HepG2 (cell line): ENCODE data around the gene IQSEC1. TPM values are rescaled to one million over a fixed set of nuclear protein-coding genes. Genes with fewer than 3 reads are reported as not detected.
A peak's percentile ranks its signal among the peaks of the same experiment; 100 is the strongest.

Experiments used
- HDAC6 ChIP-seq: fragments of 200-600 bp; sonication (generic); IDR thresholded peaks from 2 replicates; pipeline ENCODE4 v1.7.0; 2017; ENCODE audit warnings: mild to moderate bottlenecking, antibody characterized with exemption, low read length, low read depth
- HES4 ChIP-seq: sonication (generic); formaldehyde crosslinking; IDR thresholded peaks from 2 replicates; pipeline ENCODE4 v1.9.0; 2021; ENCODE audit warnings: mild to moderate bottlenecking, missing genetic modification reagents, borderline replicate concordance
- HMG20A ChIP-seq: IDR thresholded peaks from 2 replicates; pipeline ENCODE4 v1.6.1; 2016; ENCODE audit warnings: borderline replicate concordance
- KLF11 ChIP-seq: IDR thresholded peaks from 2 replicates; pipeline ENCODE4 v1.6.1; 2016; ENCODE audit warnings: missing compliant biosample characterization
- MEIS1 ChIP-seq: sonication (generic); formaldehyde crosslinking; IDR thresholded peaks from 2 replicates; pipeline ENCODE4 v1.9.0; 2021; ENCODE audit warnings: mild to moderate bottlenecking, missing genetic modification reagents, moderate library complexity, borderline replicate concordance
- NFIC ChIP-seq: IDR thresholded peaks from 2 replicates; pipeline ENCODE4 v1.6.1; 2012; ENCODE audit warnings: mild to moderate bottlenecking, low read length, inconsistent platforms
- RBM22 ChIP-seq: fragments of 200-400 bp; formaldehyde crosslinking; optimal IDR thresholded peaks from 2 replicates; pipeline ENCODE3; 2017; ENCODE audit warnings: mild to moderate bottlenecking, low read length, moderate library complexity
- RNF2 ChIP-seq: fragments of 450-650 bp; conservative IDR thresholded peaks from 2 replicates; pipeline ENCODE4 v1.6.1; 2016; ENCODE audit warnings: low read depth
- TCF12 ChIP-seq, 2 experiments: fragments of 450-650 bp in 1 of 2; sonication (generic) in 1 of 2; formaldehyde crosslinking in 1 of 2; IDR thresholded peaks; 2 replicates each; pipeline versions ENCODE4 v1.6.1 to v1.8.0; 2017 to 2022; ENCODE audit warnings: antibody characterized with exemption in 1 of 2, mild to moderate bottlenecking in 1 of 2, missing genetic modification reagents in 1 of 2, moderate library complexity in 1 of 2
- ZNF205 ChIP-seq: IDR thresholded peaks from 2 replicates; pipeline ENCODE4 v1.6.1; 2018; ENCODE audit warnings: missing biosample characterization, missing genetic modification reagents
- ZNF274 ChIP-seq: sonication (generic); formaldehyde crosslinking; IDR thresholded peaks from 2 replicates; pipeline ENCODE4 v1.5.1; 2020; ENCODE audit warnings: mild to moderate bottlenecking, missing genetic modification reagents
- ZNF567 ChIP-seq: sonication (generic); formaldehyde crosslinking; IDR thresholded peaks from 2 replicates; pipeline ENCODE4 v1.8.1; 2023; ENCODE audit warnings: mild to moderate bottlenecking, missing genetic modification reagents, borderline replicate concordance
- ZSCAN12 ChIP-seq: sonication (generic); formaldehyde crosslinking; IDR thresholded peaks from 2 replicates; pipeline ENCODE4 v1.9.0; 2021; ENCODE audit warnings: mild to moderate bottlenecking, missing genetic modification reagents
- polyA plus RNA-seq, 8 experiments: library from polyadenylated mRNA; depleted of rRNA in 3 of 8; stranded (reverse) in 7 of 8; unstranded in 1 of 8; fragments of >200 nt; fragmentation: Illumina TruSeq in 4 of 8; extraction: Trizol in 4 of 8; gene quantifications; 2 replicates each; pipeline versions ENCODE4 v1.2.1 to v1.2.3, GENCODE V29; 2011 to 2016; ENCODE audit warnings: low read depth in 4 of 8, missing spikeins in 1 of 8, mixed read lengths in 1 of 8; ENCODE audit not compliant: insufficient read depth in 1 of 8
- total RNA-seq, 5 experiments: library from RNA; depleted of rRNA; stranded (reverse); fragments of >200 nt; fragmentation: Illumina TruSeq; extraction: Trizol; gene quantifications; 2 replicates each; pipeline ENCODE4 v1.2.3, GENCODE V29; 2016; ENCODE audit warnings: low read depth in 1 of 5
- TF ChIP-seq, protein P1 (sequence below): sonication (generic); formaldehyde crosslinking; IDR thresholded peaks from 2 replicates; pipeline ENCODE4 v1.5.1; 2020; ENCODE audit warnings: missing genetic modification reagents, mild to moderate bottlenecking, borderline replicate concordance
- TF ChIP-seq, protein P2 (sequence below): sonication (generic); formaldehyde crosslinking; IDR thresholded peaks from 2 replicates; pipeline ENCODE4 v1.4.0; 2020; ENCODE audit warnings: missing genetic modification reagents, mild to moderate bottlenecking, borderline replicate concordance
- TF ChIP-seq, protein P3 (sequence below), 2 experiments: fragments of 450-650 bp in 1 of 2; sonication (generic) in 1 of 2; formaldehyde crosslinking; IDR thresholded peaks; 2 replicates each; pipeline versions ENCODE4 v1.5.0 to v1.8.0; 2020 to 2022; ENCODE audit warnings: mild to moderate bottlenecking in 1 of 2, missing genetic modification reagents in 1 of 2
- TF ChIP-seq, protein P4 (sequence below): sonication (generic); formaldehyde crosslinking; IDR thresholded peaks from 2 replicates; pipeline ENCODE4 v1.4.0; 2020; ENCODE audit warnings: missing genetic modification reagents, borderline replicate concordance

Gene IQSEC1
- total and polyA plus RNA-seq, 2 of the 13 experiments (the other 11 are each of a cell fraction or from before 2014, with no cell fraction given) = 17.4 to 20.2 TPM

DNA sequence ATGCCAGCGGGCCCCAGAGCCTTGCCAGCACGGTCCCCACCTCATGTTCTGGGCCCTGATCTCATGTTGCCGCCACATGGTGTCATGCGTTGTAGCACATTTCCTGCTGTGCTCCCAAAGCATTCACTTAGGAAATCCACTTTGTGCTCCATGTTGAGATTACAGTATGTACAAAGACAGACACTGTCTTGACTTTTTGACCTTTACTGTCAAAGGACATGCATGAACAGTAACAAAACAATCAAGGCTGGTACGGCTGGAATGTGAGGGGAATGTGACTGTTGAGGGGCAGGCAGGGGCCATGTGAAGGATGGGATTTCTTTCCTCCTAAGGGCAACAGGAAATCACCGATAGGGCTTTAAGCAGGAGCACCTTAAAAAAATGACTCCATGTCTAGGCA lies 178.6 kb downstream of the IQSEC1 start (continued):
- TF ChIP-seq, protein P1, sequence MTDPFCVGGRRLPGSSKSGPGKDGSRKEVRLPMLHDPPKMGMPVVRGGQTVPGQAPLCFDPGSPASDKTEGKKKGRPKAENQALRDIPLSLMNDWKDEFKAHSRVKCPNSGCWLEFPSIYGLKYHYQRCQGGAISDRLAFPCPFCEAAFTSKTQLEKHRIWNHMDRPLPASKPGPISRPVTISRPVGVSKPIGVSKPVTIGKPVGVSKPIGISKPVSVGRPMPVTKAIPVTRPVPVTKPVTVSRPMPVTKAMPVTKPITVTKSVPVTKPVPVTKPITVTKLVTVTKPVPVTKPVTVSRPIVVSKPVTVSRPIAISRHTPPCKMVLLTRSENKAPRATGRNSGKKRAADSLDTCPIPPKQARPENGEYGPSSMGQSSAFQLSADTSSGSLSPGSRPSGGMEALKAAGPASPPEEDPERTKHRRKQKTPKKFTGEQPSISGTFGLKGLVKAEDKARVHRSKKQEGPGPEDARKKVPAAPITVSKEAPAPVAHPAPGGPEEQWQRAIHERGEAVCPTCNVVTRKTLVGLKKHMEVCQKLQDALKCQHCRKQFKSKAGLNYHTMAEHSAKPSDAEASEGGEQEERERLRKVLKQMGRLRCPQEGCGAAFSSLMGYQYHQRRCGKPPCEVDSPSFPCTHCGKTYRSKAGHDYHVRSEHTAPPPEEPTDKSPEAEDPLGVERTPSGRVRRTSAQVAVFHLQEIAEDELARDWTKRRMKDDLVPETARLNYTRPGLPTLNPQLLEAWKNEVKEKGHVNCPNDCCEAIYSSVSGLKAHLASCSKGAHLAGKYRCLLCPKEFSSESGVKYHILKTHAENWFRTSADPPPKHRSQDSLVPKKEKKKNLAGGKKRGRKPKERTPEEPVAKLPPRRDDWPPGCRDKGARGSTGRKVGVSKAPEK = no peak
- TF ChIP-seq, protein P2, sequence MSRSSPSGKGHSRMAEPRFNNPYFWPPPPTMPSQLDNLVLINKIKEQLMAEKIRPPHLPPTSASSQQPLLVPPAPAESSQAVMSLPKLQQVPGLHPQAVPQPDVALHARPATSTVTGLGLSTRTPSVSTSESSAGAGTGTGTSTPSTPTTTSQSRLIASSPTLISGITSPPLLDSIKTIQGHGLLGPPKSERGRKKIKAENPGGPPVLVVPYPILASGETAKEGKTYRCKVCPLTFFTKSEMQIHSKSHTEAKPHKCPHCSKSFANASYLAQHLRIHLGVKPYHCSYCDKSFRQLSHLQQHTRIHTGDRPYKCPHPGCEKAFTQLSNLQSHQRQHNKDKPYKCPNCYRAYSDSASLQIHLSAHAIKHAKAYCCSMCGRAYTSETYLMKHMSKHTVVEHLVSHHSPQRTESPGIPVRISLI (CRISPR knock-in tag) = no peak
- no peak for TF ChIP-seq ZSCAN12 (CRISPR knock-in tag)
- TF ChIP-seq, protein P3, sequence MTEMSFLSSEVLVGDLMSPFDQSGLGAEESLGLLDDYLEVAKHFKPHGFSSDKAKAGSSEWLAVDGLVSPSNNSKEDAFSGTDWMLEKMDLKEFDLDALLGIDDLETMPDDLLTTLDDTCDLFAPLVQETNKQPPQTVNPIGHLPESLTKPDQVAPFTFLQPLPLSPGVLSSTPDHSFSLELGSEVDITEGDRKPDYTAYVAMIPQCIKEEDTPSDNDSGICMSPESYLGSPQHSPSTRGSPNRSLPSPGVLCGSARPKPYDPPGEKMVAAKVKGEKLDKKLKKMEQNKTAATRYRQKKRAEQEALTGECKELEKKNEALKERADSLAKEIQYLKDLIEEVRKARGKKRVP (CRISPR knock-in tag; IDR thresholded peaks at IDR 0.05) = no peak
- TF ChIP-seq, protein P4, sequence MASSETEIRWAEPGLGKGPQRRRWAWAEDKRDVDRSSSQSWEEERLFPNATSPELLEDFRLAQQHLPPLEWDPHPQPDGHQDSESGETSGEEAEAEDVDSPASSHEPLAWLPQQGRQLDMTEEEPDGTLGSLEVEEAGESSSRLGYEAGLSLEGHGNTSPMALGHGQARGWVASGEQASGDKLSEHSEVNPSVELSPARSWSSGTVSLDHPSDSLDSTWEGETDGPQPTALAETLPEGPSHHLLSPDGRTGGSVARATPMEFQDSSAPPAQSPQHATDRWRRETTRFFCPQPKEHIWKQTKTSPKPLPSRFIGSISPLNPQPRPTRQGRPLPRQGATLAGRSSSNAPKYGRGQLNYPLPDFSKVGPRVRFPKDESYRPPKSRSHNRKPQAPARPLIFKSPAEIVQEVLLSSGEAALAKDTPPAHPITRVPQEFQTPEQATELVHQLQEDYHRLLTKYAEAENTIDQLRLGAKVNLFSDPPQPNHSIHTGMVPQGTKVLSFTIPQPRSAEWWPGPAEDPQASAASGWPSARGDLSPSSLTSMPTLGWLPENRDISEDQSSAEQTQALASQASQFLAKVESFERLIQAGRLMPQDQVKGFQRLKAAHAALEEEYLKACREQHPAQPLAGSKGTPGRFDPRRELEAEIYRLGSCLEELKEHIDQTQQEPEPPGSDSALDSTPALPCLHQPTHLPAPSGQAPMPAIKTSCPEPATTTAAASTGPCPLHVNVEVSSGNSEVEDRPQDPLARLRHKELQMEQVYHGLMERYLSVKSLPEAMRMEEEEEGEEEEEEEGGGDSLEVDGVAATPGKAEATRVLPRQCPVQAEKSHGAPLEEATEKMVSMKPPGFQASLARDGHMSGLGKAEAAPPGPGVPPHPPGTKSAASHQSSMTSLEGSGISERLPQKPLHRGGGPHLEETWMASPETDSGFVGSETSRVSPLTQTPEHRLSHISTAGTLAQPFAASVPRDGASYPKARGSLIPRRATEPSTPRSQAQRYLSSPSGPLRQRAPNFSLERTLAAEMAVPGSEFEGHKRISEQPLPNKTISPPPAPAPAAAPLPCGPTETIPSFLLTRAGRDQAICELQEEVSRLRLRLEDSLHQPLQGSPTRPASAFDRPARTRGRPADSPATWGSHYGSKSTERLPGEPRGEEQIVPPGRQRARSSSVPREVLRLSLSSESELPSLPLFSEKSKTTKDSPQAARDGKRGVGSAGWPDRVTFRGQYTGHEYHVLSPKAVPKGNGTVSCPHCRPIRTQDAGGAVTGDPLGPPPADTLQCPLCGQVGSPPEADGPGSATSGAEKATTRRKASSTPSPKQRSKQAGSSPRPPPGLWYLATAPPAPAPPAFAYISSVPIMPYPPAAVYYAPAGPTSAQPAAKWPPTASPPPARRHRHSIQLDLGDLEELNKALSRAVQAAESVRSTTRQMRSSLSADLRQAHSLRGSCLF (CRISPR knock-in tag) = no peak
- no peak for TF ChIP-seq HDAC6
- no peak for TF ChIP-seq RBM22
- TF ChIP-seq HMG20A = peak; percentile 48; the same call in 1 of the 2 replicates
- no peak for TF ChIP-seq ZNF205 (CRISPR knock-in tag)
- TF ChIP-seq KLF11 (CRISPR knock-in tag) = no peak
- no peak for TF ChIP-seq HES4 (CRISPR knock-in tag)
- no peak for TF ChIP-seq RNF2
- TF ChIP-seq ZNF567 (CRISPR knock-in tag) = no peak
- TF ChIP-seq ZNF274 (CRISPR knock-in tag) = no peak
- TF ChIP-seq TCF12 (IDR thresholded peaks at IDR 0.05) = no peak
- no peak for TF ChIP-seq TCF12 (CRISPR knock-in tag; IDR thresholded peaks at IDR 0.05)
- no peak for TF ChIP-seq MEIS1
- TF ChIP-seq NFIC = no peak
